ENCODE data around the gene PRRC2A. TPM values are rescaled to one million over a fixed set of nuclear protein-coding genes. Genes with fewer than 3 reads are reported as not detected.

The PRRC2A gene
- total RNA-seq, 1 donor from 2014 or later, result 30.6 TPM

DNA sequence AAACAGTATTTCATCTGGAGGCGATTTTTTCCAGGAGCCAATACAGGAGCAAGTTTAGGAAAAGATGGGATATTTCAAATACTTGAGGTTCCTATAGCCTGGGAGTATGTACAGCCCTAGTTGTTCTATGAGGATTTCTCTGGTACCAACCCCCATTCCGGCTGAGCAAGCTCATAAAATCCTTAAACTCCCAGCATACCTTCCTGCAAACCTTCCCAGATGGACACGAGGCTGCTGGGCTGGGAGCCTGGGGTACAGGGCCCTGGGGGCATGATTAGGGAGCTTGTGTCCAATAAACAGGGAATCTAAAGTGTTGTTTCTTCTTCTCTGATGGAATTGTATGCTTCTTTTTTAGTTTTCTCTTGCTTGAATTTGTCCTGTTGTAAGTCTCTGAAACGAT lies 1.5 kb downstream of the PRRC2A start:
- no peak for DNase-seq (ENCODE audit: low spot score in 2 of 2)
- no peak for FAIRE-seq

GRCh38 chr6:31622684-31623091 lies 2.2 kb downstream of the PRRC2A start:
- no peak for FAIRE-seq
- DNase-seq (ENCODE audit: low spot score in 2 of 2), result no peak

- FAIRE-seq, result no peak
- no peak for DNase-seq (ENCODE audit: low spot score in 2 of 2)
These were observed 3.6 kb downstream of the PRRC2A start for GRCh38 chr6:31624070-31624469.

DNA sequence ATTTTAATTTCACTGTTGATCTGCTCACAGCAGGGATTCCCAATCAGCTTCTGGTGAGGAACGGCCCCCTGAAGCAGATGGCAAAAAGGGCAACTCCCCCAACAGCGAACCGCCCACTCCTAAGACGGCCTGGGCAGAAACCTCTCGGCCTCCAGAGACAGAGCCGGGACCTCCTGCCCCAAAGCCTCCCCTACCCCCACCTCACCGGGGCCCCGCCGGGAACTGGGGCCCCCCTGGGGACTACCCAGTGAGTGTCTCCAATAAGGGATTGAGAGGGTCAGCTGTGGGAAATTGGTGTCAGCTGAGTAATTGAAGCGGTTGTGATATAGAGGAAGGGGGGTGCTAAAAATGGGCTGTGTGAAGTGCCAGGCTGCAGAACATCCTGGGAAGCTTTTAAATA lies 6.4 kb downstream of the PRRC2A start:
- DNase-seq (ENCODE audit: low spot score in 2 of 2), result no peak
- FAIRE-seq, result no peak

GRCh38 chr6:31627690-31628287 lies 7.3 kb downstream of the PRRC2A start:
- no peak for DNase-seq (ENCODE audit: low spot score in 2 of 2)
- FAIRE-seq, result no peak

- DNase-seq (ENCODE audit: low spot score in 2 of 2) (no peak), FAIRE-seq (no peak)
These were observed 8.5 kb downstream of the PRRC2A start for GRCh38 chr6:31629014-31629413.

DNA sequence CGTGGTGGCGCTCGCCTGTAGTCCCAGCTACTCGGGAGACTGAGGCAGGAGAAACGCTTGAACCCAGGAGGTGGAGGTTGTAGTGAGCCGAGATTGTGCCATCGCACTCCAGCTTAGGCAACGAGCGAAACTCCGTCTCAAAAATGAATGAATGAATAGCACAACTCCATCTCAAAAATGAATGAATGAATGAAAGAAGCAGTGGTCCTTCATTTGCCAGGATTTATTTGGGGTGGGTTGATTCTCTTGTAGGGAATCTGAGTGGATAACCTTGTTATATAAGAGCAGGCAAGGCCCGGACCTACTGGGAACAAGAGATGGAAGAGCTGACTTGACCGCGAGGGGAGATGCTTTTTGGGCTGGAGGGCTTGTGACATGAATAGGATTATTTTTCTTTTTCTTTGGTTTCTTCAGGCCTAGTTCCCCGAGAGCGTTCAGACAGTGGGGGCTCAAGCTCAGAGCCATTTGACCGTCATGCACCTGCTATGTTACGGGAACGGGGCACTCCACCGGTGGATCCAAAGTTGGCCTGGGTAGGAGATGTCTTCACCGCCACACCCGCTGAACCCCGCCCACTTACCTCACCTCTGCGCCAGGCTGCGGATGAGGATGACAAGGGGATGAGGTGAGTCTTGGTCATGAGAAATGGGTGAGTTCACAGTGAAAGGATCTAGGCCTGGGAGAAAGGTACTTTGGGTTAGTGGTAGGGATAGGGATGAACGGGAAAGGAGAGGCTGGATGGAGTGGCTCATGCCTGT lies 9.8 kb downstream of the PRRC2A start:
- FAIRE-seq (no peak), DNase-seq (ENCODE audit: low spot score in 2 of 2) (no peak)

DNA sequence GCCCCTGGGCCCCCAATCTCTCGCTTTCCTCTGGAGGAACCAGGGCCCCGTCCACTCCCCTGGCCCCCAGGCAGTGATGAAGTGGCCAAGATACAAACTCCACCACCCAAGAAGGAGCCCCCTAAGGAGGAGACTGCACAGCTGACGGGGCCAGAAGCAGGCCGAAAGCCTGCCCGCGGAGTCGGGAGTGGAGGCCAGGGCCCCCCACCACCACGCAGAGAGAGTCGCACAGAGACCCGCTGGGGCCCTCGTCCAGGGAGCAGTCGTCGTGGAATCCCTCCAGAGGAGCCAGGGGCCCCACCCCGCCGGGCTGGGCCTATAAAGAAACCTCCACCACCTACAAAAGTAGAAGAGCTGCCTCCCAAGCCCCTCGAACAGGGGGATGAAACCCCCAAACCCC lies 10.7 kb downstream of the PRRC2A start:
- FAIRE-seq (no peak), DNase-seq (ENCODE audit: low spot score in 2 of 2) (no peak)

DNA sequence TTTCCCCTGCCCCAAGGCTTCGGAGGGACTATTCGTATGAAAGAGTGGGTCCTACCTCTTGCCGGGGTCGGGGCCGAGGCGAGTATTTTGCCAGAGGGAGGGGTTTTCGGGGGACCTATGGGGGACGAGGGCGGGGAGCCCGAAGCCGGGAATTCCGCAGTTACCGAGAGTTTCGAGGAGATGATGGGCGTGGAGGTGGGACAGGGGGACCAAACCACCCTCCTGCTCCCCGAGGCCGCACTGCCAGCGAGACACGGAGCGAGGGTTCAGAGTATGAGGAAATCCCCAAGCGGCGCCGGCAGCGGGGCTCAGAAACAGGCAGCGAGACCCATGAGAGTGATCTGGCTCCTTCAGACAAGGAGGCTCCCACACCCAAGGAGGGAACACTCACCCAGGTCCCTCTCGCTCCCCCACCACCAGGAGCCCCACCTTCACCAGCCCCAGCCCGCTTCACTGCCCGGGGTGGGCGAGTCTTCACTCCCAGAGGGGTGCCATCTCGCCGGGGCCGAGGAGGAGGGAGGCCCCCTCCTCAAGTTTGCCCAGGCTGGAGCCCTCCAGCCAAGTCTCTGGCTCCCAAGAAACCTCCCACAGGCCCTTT lies 11.3 kb downstream of the PRRC2A start:
- no peak for DNase-seq (ENCODE audit: low spot score in 2 of 2)
- no peak for FAIRE-seq

GRCh38 chr6:31632279-31632946 lies 11.9 kb downstream of the PRRC2A start:
- no peak for FAIRE-seq
- DNase-seq (ENCODE audit: low spot score in 2 of 2), result no peak

DNA sequence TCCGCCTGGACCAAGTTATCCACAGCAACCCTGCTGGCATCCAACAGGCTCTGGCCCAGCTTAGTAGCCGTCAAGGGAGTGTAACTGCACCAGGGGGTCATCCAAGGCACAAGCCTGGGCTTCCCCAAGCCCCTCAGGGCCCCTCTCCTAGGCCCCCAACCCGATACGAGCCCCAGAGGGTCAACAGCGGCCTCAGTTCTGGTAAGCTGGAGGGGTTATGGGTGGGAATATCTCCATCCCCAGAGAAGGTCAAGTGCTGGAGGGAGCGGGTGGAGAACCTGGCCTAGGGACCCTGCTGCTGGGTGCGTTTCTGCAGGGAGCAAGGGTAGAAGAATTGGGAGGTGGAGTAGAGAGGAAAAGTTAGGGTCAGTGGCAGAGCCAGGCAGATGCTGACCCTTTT lies 12.9 kb downstream of the PRRC2A start:
- no peak for DNase-seq (ENCODE audit: low spot score in 2 of 2)
- no peak for FAIRE-seq

- DNase-seq (ENCODE audit: low spot score in 2 of 2), result no peak
- FAIRE-seq, result no peak
These were observed 13.6 kb downstream of the PRRC2A start for GRCh38 chr6:31634131-31634530.

DNA sequence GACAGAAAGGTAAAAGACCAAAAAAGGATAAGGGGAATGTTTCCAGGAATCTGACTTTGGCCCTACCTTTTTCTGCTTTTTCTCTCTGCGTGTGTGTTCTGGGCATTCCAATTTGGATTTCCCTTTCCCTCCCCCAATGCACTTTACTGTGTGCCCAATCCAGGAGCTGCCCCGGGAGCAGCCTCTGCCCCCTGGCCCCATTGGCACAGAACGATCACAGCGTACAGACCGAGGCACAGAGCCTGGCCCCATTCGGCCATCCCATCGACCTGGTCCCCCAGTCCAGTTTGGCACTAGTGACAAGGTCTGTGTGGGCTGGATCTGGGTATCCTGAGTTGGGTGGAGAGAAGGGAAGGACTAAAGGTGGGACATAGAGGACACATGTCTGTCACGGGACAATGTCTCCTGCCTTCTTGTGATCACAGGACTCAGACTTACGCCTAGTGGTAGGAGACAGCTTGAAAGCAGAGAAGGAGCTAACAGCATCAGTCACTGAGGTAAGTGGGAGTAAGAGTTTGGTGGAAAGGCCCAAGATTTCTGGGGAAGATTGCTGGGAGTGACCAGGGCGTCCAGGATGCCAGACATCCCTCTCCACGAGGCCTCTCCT lies 14.6 kb downstream of the PRRC2A start:
- no peak for DNase-seq (ENCODE audit: low spot score in 2 of 2)

DNA sequence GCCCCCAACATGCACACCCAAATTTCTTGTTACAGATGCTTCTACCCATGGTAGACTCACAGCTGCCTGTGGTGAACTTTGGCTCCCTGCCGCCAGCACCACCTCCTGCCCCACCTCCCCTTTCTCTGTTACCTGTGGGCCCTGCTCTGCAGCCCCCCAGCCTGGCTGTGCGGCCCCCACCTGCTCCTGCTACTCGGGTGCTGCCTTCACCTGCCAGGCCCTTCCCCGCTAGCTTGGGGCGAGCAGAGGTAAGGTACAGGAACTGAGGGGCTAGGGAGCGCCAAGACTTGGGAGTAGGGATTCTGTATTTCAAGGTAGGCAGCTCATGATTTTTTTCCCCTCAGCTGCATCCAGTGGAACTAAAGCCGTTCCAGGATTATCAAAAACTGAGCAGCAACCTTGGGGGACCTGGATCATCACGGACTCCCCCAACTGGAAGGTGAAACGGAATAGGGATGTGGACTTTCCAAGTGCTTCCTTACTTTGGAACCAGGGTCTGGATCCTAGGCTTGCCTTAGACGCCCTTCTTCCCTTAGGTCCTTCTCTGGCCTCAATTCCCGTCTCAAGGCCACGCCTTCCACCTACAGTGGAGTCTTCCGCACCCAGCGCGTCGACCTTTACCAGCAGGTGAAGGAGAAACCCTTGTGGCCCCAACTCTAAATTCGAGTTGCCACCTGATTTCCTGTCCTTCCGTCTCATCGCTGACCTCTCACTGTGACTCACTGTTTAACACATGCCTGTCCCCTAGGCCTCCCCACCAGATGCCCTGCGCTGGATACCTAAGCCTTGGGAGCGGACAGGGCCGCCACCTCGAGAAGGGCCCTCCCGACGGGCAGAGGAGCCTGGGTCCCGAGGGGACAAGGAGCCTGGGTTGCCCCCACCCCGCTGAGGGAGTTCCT lies 16.4 kb downstream of the PRRC2A start:
- no peak for FAIRE-seq
- DNase-seq (ENCODE audit: low spot score in 2 of 2), result no peak

More for the DNA sequence above, 14.6 kb downstream of the PRRC2A start:
- no peak for FAIRE-seq

DNA sequence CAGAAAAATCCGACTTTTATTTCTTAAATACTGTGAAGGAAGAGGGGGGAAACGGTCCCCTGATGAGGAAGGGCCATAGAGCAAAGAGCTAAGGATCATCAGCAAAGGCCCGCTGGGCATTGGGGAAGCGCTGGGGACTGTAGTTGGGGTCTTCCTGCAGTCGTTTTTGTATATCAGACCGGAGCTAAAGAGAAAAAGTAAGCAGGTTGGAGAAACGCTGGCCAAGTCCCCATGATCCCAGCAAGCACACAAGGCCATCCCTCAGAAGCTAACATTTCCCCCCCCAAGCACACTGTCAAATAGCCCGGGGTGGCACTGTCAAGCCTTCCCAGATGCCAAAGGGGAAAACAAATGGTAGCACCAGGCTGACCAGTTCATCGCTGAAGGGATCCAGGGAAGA lies 18.5 kb downstream of the PRRC2A start:
- no peak for FAIRE-seq
- no peak for DNase-seq (ENCODE audit: low spot score in 2 of 2)

DNA sequence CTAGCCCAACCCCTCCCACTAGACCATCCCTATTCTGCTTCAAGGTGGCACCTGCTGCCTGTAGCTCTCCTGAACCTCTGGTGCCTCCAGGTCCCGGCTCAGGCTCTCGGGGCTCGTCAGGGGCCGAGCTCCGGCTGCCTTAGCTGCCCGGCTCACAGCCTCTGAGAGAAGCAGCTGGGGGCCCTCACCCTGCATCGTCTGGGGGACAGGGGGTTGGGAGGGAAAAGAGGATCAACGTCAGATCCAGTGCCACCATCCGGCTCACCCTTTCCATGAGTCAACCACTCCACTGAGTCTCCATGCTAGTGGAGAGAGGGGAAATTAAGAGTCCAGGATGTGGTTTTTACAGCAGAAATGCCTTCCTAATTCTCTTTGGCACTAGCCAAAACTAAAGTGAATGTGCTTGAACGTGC lies 18.9 kb downstream of the PRRC2A start:
- no peak for FAIRE-seq
- no peak for DNase-seq (ENCODE audit: low spot score in 2 of 2)

GRCh38 chr6:31640612-31641011 lies 20.1 kb downstream of the PRRC2A start:
- no peak for FAIRE-seq

DNA sequence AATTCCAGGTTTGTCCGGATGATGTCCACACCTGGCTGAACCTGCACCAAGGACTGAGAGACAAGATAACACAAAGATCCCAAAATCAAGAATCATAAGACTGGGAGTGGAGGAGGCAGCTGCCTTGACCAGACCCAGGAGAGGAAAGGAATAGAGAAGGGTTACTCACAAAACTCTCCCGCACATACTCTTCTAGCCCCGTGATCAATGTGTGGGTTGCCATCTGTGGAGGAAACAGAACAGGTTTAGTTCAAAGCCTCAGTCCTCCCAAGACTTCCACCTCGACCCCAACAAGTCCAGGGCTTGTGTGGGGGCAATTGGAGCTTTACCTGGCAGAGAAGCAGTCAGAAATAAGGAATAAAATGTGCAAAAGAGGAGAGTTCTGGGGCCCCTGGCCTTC lies 20.9 kb downstream of the PRRC2A start:
- FAIRE-seq, result no peak

More at GRCh38 chr6:31640612-31641011, 20.1 kb downstream of the PRRC2A start:
- DNase-seq (ENCODE audit: low spot score in 2 of 2), result no peak

GRCh38 chr6:31642798-31643570 lies 22.5 kb downstream of the PRRC2A start:
- DNase-seq (ENCODE audit: low spot score in 2 of 2) (no peak), FAIRE-seq (no peak)

More for the DNA sequence above, 20.9 kb downstream of the PRRC2A start:
- DNase-seq (ENCODE audit: low spot score in 2 of 2), result no peak

Measured in frontal cortex (tissue), 4 donors.